Tongue (tissue), 2 donors: ENCODE results near the gene VAMP1. TPM values are rescaled to one million over a fixed set of nuclear protein-coding genes. Genes with fewer than 3 reads are reported as not detected.

ENCODE experiments used
- DNase-seq: peaks from one replicate; pipeline ENCODE4 v3.0.0-alpha.2; 2015
- total RNA-seq: library from RNA; depleted of rRNA; stranded (reverse); fragments of >200 nt; gene quantifications from one replicate; pipeline ENCODE4 v1.2.3, GENCODE V29; 2014

VAMP1 gene
- total RNA-seq, 1 donor from 2014 or later = 2.5 TPM

- DNase-seq = no peak
Observed at GRCh38 chr12:6425590-6426531, 44.6 kb downstream of the VAMP1 start.

GRCh38 chr12:6424866-6425265 is 45.6 kb downstream of the VAMP1 start:
- DNase-seq = no peak

GRCh38 chr12:6424008-6424347 is 46.5 kb downstream of the VAMP1 start:
- no peak for DNase-seq

GRCh38 chr12:6423267-6424007 is 47.0 kb downstream of the VAMP1 start:
- peak; percentile 95 for DNase-seq

GRCh38 chr12:6420364-6420763 is 50.1 kb downstream of the VAMP1 start:
- peak; percentile 45 for DNase-seq

- DNase-seq = no peak
Observed at GRCh38 chr12:6418796-6419195, 51.7 kb downstream of the VAMP1 start.

- DNase-seq = no peak
Observed at GRCh38 chr12:6416596-6416995, 53.9 kb downstream of the VAMP1 start.

Other genes starting within 250 kb of the VAMP1 start
- 15.6 TPM for gene PLEKHG6, start 160.0 kb downstream of the VAMP1 start, total RNA-seq
- gene TNFRSF1A, start 128.6 kb downstream of the VAMP1 start, total RNA-seq = 81.2 TPM
- gene SCNN1A, start 95.1 kb downstream of the VAMP1 start, total RNA-seq = 35.9 TPM
- gene LTBR, start 86.5 kb downstream of the VAMP1 start, total RNA-seq = 34.5 TPM
- 0.31 TPM for gene CD27, start 25.7 kb downstream of the VAMP1 start, total RNA-seq
- gene TAPBPL, start 18.6 kb downstream of the VAMP1 start, total RNA-seq = 11.7 TPM
- 55.2 TPM for gene MRPL51, start 22.6 kb upstream of the VAMP1 start, total RNA-seq
- gene NCAPD2, start 23.4 kb upstream of the VAMP1 start, total RNA-seq = 35.3 TPM
- gene GAPDH, start 63.8 kb upstream of the VAMP1 start, total RNA-seq = 6,380 TPM
- gene IFFO1, start 85.4 kb upstream of the VAMP1 start, total RNA-seq = 19.0 TPM
- 11.2 TPM for gene NOP2, start 97.6 kb upstream of the VAMP1 start, total RNA-seq
- gene CHD4, start 136.7 kb upstream of the VAMP1 start, total RNA-seq = 211 TPM
- gene LPAR5, start 165.3 kb upstream of the VAMP1 start, total RNA-seq = 2.6 TPM
- gene ACRBP, start 176.8 kb upstream of the VAMP1 start, total RNA-seq = 1.5 TPM
- 46.2 TPM for gene ING4, start 192.4 kb upstream of the VAMP1 start, total RNA-seq
- 19.7 TPM for gene ZNF384, start 218.7 kb upstream of the VAMP1 start, total RNA-seq
- 1.6 TPM for gene PIANP, start 230.1 kb upstream of the VAMP1 start, total RNA-seq